Measurements from ENCODE around the gene MFN2.
"Not testable (repeated sequence)": the region's sequence is repeated elsewhere in the genome, so short reads cannot be mapped to it uniquely, and the experiment has no call there.

DNA sequence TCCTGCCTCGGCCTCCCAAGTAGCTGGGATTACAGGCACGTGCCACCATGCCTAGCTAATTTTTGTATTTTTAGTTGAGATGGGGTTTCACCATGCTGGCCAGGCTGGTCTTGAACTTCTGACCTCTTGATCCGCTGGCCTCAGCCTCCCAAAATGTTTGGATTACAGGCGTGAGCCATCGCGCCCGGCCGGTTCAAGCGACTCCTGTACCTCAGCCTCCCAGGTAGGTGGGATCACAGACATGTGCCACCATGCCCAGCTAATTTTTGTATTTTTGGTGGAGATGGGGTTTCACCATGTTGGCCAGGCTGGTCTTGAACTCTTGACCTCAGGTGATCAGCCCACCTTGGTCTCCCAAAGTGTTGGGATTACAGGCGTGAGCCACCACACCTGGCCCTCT, 44.5 kb upstream of the MFN2 start:
- TF ChIP-seq, protein P1, sequence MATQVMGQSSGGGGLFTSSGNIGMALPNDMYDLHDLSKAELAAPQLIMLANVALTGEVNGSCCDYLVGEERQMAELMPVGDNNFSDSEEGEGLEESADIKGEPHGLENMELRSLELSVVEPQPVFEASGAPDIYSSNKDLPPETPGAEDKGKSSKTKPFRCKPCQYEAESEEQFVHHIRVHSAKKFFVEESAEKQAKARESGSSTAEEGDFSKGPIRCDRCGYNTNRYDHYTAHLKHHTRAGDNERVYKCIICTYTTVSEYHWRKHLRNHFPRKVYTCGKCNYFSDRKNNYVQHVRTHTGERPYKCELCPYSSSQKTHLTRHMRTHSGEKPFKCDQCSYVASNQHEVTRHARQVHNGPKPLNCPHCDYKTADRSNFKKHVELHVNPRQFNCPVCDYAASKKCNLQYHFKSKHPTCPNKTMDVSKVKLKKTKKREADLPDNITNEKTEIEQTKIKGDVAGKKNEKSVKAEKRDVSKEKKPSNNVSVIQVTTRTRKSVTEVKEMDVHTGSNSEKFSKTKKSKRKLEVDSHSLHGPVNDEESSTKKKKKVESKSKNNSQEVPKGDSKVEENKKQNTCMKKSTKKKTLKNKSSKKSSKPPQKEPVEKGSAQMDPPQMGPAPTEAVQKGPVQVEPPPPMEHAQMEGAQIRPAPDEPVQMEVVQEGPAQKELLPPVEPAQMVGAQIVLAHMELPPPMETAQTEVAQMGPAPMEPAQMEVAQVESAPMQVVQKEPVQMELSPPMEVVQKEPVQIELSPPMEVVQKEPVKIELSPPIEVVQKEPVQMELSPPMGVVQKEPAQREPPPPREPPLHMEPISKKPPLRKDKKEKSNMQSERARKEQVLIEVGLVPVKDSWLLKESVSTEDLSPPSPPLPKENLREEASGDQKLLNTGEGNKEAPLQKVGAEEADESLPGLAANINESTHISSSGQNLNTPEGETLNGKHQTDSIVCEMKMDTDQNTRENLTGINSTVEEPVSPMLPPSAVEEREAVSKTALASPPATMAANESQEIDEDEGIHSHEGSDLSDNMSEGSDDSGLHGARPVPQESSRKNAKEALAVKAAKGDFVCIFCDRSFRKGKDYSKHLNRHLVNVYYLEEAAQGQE (IDR thresholded peaks at IDR 0.05; ENCODE audit: insufficient read depth in 1 of 2, low read depth in 2 of 2, low read length in 1 of 2), result not testable (repeated sequence)
- TF ChIP-seq, protein P2, sequence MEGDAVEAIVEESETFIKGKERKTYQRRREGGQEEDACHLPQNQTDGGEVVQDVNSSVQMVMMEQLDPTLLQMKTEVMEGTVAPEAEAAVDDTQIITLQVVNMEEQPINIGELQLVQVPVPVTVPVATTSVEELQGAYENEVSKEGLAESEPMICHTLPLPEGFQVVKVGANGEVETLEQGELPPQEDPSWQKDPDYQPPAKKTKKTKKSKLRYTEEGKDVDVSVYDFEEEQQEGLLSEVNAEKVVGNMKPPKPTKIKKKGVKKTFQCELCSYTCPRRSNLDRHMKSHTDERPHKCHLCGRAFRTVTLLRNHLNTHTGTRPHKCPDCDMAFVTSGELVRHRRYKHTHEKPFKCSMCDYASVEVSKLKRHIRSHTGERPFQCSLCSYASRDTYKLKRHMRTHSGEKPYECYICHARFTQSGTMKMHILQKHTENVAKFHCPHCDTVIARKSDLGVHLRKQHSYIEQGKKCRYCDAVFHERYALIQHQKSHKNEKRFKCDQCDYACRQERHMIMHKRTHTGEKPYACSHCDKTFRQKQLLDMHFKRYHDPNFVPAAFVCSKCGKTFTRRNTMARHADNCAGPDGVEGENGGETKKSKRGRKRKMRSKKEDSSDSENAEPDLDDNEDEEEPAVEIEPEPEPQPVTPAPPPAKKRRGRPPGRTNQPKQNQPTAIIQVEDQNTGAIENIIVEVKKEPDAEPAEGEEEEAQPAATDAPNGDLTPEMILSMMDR (IDR thresholded peaks at IDR 0.05), result not testable (repeated sequence)
- TF ChIP-seq SIN3A (IDR thresholded peaks at IDR 0.05; ENCODE audit: borderline replicate concordance, insufficient read depth, low read depth, low read length); POLR2AphosphoS5 (IDR thresholded peaks at IDR 0.05; ENCODE audit: low read depth, low read length): not testable (repeated sequence)
